A673 (cell line): ENCODE results near the gene CYSLTR2.

ENCODE experiments used
- EZH2 ChIP-seq: fragments of 200-600 bp; sonication (generic); IDR thresholded peaks from 2 replicates; pipeline ENCODE4 v1.6.1; 2017; ENCODE audit warnings: borderline replicate concordance, low read depth, mild to moderate bottlenecking, mixed read lengths, antibody characterized with exemption, low read length; ENCODE audit not compliant: poor library complexity, severe bottlenecking
- TF ChIP-seq, protein P1 (sequence below): fragments of 300-800, 200-600 bp; sonication (generic); conservative IDR thresholded peaks from 2 replicates; pipeline ENCODE4 v1.5.1; 2017; ENCODE audit warnings: low read depth, mild to moderate bottlenecking, antibody characterized with exemption, low read length, moderate library complexity, mixed read lengths

DNA sequence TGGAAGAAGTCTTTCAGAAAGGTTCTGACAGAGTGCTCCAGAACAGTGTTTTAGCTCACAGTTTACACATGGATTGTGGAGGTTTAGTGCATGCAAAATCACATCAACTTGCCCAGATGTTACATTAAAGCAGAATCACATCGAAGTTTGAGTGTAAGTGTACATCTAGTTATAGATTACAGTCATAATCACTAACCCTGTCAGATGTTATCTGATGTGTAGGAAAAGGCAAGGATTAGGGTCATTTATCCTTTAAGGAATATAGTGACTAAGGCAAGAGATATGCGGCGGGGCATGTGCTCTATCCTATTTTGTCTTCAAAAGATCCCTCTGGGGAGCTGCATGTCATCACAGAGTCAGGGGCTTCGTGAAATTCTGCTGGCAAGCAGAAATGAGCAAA is 66.9 kb downstream of the CYSLTR2 start:
- TF ChIP-seq, protein P1, sequence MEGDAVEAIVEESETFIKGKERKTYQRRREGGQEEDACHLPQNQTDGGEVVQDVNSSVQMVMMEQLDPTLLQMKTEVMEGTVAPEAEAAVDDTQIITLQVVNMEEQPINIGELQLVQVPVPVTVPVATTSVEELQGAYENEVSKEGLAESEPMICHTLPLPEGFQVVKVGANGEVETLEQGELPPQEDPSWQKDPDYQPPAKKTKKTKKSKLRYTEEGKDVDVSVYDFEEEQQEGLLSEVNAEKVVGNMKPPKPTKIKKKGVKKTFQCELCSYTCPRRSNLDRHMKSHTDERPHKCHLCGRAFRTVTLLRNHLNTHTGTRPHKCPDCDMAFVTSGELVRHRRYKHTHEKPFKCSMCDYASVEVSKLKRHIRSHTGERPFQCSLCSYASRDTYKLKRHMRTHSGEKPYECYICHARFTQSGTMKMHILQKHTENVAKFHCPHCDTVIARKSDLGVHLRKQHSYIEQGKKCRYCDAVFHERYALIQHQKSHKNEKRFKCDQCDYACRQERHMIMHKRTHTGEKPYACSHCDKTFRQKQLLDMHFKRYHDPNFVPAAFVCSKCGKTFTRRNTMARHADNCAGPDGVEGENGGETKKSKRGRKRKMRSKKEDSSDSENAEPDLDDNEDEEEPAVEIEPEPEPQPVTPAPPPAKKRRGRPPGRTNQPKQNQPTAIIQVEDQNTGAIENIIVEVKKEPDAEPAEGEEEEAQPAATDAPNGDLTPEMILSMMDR: no peak
- TF ChIP-seq EZH2: no peak
